Inflammatory macrophage treated with lipopolysaccharide for 4 hours (primary cell): Measurements from ENCODE around the gene PARN.
A peak's percentile ranks its signal among the peaks of the same experiment; 100 is the strongest.
"Not testable (repeated sequence)": the region's sequence is repeated elsewhere in the genome, so short reads cannot be mapped to it uniquely, and the experiment has no call there.

Experiments used
- DNase-seq: peaks from one replicate; pipeline ENCODE4 v3.0.0-alpha.2; 2020

Gene PARN

DNA sequence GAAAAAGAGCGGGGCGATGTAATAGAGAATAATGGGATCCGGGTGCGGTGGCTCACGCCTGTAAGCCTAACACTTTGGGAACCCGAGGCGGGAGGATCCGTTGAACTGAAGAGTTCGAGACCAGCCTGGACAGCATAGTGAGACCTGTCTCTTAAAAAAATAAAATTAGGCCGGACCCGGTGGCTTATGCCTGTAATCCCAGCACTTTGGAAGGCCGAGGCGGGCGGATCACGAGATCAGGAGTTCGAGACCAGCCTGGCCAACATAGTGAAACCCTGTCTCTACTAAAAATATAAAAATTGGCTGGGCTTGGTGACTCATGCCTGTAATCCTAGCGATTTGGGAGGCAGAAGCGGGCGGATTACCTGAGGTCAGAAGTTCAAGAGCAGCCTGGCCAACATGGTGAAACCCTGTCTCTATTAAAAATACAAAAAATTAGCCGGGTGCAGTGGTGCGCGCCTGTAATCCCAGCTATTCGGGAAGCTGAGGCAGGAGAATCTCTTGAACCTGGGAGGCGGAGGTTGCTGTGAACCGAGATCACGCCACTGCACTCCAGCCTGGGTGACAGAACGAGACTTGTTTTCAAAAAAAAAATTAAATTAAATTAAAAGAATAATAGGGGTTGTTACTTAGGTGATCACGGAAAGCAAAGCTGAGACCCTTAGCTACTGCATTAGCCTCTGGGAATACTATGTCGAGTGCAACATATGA is 715 bp upstream of the PARN start:
- not testable (repeated sequence) for DNase-seq

DNA sequence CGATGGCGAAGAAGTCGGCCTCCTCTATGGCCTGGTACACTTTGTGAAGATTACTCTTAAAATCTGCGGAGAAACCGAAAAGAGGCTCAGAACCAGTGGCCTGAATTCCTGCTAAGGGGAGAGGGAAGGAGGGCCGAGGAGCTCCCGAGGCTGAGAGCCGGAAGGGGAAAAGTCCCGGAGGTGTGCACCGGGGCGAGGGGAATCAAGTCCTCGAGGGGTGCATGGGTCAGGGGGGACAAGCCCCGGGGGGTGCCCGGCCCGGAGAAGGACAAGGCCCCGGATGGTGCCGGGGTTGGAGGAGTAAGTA is 495 bp downstream of the PARN start:
- DNase-seq: peak; percentile 1

- DNase-seq: no peak
Measured at GRCh38 chr16:14628806-14629611, 1.1 kb downstream of the PARN start.

GRCh38 chr16:14627078-14627477 is 3.0 kb downstream of the PARN start:
- DNase-seq: no peak

DNA sequence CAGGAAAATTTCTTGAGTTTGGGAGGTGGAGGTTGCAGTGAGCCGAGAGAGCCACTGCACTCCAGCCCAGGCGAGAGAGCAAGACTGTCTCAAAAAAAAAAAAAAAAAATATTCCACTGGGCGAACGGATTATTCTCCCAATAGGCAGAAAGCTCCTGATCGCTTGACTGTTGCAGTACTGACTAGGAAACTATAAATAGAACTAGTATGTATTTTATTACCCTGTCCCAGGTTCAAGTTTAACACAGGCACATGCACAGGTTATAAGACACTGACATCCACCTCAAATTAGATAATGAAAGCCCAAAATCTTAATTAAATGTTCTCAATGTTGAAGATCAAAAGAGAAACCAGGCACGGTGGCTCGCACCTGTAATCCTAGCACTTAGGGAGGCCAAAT is 11.5 kb downstream of the PARN start:
- no peak for DNase-seq

GRCh38 chr16:14616280-14616679 is 13.8 kb downstream of the PARN start:
- no peak for DNase-seq

- DNase-seq: no peak
Measured at GRCh38 chr16:14613991-14614390, 16.1 kb downstream of the PARN start.

DNA sequence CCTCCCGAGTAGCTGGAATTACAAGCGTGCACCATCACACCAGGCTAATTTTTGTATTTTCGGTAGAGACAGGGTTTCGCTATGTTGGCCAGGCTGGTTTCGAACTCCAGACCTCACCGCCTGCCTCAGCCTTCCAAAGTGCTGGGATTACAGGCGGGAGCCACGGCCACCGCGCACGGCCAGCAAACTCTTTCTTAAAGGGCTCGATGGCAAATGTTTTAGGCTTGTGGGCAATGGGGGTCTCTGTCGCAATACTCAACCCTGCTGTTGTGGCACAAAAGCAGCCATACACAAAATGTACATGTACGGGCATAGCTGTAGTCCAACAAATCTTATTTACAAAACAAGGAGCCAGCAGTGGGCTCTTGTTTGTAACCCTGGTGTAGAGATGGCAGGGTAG is 18.4 kb downstream of the PARN start:
- no peak for DNase-seq

- no peak for DNase-seq
Measured at GRCh38 chr16:14609716-14610115, 20.3 kb downstream of the PARN start.

- DNase-seq: no peak
Measured at GRCh38 chr16:14608604-14609003, 21.5 kb downstream of the PARN start.

DNA sequence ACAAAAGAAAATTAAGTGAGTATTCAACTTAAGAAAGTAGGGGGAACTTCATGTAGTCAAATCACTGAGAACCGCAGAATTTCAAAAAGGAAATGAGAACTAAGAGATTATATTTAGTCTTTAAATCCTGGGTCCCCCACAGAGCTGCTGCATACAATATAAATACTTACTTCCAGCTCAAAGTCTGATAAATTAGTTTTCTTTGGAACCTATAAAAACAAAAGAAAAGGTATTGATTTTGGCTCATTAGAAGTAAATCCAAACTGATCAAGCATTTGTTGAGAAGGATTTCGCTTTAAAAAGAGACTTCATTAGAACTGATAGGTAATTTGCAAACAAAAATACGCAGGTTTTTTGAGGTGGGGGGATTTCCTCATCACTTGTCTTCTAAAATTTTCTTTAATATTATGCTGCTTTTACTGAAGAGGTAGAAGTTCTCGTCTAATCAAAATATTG is 21.9 kb downstream of the PARN start:
- DNase-seq: no peak

DNA sequence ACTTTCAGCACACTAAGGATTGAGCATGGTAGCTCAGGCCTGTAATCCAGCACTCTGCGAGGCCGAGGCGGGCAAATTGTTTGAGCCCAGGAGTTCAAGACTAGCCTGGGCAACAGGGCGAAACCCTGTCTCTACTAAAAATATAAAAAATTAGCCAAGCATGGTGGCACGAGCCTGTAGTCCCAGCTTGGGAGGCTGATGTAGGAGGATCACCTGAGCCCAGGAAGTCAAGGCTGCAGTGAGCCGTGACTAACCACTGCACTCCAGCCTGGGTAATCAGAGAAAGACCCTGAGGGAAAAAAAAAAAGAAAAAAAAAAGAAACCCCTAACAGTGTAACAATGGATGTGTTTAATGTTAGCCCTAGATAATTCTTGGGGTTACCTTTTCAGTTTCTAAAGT is 24.0 kb downstream of the PARN start:
- no peak for DNase-seq

GRCh38 chr16:14602443-14602963 is 27.6 kb downstream of the PARN start:
- no peak for DNase-seq

DNA sequence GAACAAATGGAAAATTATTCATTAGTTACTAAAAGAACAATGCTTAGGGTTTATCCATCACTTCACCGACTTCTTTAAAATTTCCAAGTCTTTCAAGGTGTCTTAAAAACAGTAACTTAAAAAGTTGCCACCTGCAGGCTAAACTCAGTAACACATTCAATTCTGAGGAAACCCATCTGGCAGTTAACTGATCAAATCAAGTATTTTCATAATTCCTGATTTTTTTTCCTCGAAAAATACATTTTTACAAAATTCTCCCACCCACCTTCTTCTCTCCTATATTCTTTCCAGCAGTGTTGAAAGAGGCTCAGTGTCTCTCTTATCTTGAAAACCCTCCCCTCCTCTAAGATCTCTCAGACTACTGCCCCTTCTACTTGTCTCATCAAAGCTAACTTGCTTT is 29.9 kb downstream of the PARN start:
- peak; percentile 9 for DNase-seq

- no peak for DNase-seq
Measured at GRCh38 chr16:14586637-14587305, 43.3 kb downstream of the PARN start.

DNA sequence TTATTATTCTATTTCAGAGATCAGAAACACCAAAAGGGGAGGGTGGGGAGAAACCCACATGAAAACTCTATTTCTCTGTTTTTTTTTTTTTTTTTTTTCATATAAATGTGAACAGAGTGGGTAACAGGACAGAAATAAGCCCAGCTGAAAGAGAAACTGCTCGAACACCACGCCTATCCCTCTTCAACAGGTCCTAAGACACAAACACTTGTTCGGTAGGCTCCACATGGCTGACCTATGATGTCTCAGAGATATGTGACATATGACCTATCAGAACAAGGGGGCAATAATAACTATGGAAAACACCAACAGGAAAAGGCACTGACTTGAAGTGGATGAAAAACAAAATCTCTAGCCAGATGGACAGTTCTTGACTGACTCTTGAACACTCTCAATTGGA is 44.8 kb downstream of the PARN start:
- DNase-seq: no peak

DNA sequence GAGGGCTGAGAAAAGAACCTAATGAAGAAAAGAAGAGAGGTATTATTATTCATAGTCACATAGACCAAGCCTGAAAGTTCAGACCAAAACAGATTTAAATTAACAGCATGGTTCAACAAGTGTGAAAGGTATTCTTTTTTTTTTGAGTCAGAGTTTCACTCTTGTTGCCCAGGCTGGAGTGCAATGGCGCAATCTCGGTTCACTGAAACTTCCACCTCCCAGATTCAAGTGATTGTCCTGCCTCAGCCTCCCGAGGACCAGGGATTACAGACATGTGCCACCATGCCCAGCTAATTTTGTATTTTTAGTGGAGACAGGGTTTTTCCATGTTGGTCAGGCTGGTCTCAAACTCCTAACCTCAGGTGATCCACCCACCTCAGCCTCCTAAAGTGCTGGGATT is 49.1 kb downstream of the PARN start:
- not testable (repeated sequence) for DNase-seq

- no peak for DNase-seq
Measured at GRCh38 chr16:14579266-14579665, 50.8 kb downstream of the PARN start.

- DNase-seq: no peak
Measured at GRCh38 chr16:14576532-14576931, 53.5 kb downstream of the PARN start.

GRCh38 chr16:14576069-14576468 is 54.0 kb downstream of the PARN start:
- no peak for DNase-seq

- DNase-seq: not testable (repeated sequence)
Measured at GRCh38 chr16:14574698-14575415, 55.2 kb downstream of the PARN start.

DNA sequence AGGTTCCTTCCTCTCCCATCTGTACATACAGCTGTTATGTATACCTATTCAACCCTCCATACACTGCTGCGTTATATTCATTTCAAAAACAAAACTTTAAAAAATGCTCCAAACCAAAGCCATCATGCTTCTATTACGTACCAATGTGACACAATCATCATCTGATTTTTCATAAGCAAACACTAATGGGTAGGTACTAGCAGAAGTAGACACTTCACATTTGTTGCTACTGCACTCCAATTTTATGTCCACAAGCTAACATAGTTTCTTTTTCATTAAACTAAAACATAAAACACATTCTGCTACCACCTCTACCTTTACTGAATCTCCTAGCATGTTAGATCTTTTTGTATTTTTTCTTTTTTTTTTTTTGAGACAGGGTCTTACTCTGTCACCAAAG is 57.5 kb downstream of the PARN start:
- no peak for DNase-seq

GRCh38 chr16:14569213-14569612 is 60.8 kb downstream of the PARN start:
- no peak for DNase-seq
